Activated T-cell treated with anti-CD3 and anti-CD28 coated beads for 1 hour (primary cell): ENCODE data around the gene PRG2.

Experiments
- DNase-seq: peaks from one replicate; pipeline ENCODE4 v3.0.0-alpha.2; 2020; ENCODE audit warnings: low read depth

Gene PRG2

DNA sequence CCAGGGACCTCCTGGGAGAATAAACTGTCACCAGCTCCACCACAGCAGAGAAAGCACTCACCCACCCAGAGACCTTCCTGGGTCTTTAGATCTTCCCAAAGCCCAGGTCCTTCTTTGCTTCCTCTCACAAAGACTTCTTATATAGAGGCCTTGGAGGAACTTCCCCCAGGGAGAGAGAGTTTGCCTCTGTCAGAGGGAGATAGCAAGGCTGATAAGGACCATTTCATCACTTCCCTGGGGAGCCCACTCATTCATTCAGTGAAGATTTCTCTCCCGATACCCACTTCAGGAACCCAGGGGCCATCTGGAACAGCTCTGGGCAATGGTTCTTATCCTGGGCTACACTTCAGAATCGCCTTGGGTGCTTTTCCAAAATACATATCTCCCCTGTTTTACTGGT, at the start of gene PRG2:
TSS of gene PRG2 (minus strand) at position 116 of the 400 bp plus-strand sequence. CDS start 706 bp downstream, outside the sequence.
- no peak for DNase-seq

GRCh38 chr11:57439786-57440185, 49.3 kb upstream of the PRG2 start:
- DNase-seq: no peak

DNA sequence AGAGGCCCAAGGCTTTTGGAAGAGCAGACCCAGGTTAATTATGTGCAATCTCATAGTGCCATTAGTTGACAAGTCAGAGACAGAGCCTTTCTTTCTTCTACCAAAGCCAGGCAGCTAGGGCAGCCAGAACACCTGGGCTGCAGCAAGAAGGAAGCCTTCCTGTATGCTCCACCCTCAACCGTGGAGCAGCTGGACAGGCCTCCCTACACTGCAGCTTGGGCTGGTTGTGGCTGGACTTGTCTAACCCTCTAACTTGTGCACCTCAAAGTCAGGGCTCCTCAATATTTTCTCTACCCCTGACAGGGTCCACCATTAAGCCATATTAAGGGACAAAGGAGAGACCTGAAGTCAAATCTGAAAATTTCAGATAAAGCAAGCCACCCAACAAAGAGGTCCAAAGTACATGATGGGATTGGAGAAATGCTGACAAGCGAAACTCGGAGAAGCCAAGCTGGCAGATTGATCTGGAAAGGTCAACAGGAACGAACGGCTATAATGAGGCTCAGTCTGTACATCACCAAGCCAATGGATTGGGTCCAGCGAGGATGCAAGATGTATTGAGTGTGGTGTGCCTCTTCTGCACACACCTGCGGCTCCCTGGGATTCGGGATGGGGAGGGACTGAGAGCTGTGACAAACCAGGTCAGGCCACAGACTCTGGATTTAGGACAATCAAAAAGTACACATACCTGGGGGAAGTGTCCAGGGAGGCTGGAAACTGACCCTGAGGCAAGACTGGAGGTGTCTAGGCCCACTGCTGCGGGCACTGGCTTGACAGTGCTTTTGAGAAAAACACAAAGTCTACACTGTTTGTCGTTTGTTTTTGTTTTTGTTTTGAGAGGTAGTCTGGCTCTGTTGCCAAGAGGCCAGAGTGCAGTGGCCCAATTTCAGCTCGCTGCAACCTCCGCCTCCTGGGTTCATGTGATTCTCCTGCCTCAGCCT, 48.2 kb upstream of the PRG2 start:
- no peak for DNase-seq

- DNase-seq: no peak
These were observed 45.6 kb upstream of the PRG2 start for GRCh38 chr11:57436031-57436430.

GRCh38 chr11:57434640-57435546, 44.4 kb upstream of the PRG2 start:
- DNase-seq: no peak

GRCh38 chr11:57432714-57433163, 42.3 kb upstream of the PRG2 start:
- DNase-seq: no peak

DNA sequence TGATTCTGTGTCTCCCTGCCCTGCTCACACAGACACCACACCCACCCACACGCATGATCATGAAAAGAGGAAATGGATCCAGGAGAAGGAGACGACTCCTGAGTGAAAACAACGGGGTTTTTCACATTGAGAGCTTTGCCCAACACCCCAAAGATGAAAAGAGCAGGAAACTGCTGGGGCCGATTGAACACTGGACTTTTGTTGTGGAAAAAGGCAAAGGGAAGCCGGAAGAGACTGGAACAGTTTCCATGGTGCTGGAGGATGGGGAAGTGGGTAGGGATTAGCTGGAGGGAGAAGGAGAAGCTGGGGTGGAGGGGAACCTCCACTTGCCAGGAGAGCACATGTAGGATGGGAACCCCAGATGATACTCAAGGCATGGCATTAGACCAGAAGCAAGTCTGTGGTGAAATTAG, 41.7 kb upstream of the PRG2 start:
- DNase-seq: no peak

- no peak for DNase-seq
These were observed 40.5 kb upstream of the PRG2 start for GRCh38 chr11:57430952-57431351.

GRCh38 chr11:57429946-57430345, 39.5 kb upstream of the PRG2 start:
- DNase-seq: no peak

- no peak for DNase-seq
These were observed 38.2 kb upstream of the PRG2 start for GRCh38 chr11:57428643-57429042.

DNA sequence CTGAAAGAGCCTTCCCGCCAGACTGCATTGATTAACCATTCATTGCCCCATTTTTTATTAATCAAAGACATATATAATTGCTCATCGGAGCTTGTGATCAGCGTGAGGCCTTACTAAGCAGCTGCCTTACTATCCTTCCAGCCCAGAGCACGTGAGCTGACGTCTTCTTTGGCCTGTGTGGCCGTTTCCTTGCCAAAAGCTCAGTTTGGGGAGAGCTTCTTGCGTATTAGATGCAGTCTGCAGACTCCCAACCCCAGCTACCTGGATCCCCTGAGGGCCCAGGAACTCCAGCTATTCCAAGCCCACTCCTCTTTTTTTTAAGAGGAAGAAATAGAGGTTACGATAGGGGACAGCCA, 37.3 kb upstream of the PRG2 start:
- no peak for DNase-seq

DNA sequence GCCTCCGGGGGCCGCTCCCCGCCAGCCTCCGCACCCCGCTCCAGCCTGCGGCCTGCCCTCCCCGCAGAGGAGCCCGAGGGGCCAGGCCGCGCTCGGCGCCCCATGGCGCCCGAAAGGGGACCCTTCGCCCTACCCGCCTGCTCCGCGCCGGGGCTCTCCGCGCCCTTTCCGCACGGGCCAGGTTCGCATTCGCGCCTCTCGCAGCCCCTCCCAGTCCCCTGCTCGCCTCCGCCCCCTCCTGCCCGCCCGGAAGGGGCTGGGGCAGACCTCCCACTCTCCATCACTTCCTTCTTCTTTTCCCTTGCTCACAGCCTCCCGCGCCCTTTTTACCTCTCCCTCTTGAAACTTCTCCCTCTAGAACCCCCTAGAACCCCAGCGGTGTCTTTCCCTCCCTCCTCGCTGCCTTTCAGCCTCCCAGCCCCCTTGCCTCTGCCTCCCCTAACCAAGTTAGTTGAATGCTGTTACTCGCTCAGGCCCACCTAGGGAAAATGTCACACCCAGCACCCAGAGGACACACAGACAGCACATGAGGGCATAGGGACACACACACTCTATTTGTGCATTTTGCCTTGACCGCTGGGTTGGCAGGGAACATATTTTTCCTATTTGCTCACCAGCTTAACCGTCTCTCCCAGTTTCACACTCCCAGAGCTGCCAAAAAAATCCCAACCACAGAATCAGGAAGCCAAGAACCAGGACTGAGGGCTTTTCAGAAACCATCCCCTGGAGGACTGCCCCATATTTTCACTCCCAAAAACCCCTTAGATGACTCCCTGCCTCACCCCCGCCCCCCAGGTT, 36.7 kb upstream of the PRG2 start, which contains the start of gene SLC43A3:
TSS of gene SLC43A3 (minus strand) at position 193 of the 798 bp plus-strand sequence. CDS start 949 bp downstream, outside the sequence.
- DNase-seq: peak; percentile 50

- DNase-seq: no peak
These were observed 36.0 kb upstream of the PRG2 start for GRCh38 chr11:57426439-57426928.

DNA sequence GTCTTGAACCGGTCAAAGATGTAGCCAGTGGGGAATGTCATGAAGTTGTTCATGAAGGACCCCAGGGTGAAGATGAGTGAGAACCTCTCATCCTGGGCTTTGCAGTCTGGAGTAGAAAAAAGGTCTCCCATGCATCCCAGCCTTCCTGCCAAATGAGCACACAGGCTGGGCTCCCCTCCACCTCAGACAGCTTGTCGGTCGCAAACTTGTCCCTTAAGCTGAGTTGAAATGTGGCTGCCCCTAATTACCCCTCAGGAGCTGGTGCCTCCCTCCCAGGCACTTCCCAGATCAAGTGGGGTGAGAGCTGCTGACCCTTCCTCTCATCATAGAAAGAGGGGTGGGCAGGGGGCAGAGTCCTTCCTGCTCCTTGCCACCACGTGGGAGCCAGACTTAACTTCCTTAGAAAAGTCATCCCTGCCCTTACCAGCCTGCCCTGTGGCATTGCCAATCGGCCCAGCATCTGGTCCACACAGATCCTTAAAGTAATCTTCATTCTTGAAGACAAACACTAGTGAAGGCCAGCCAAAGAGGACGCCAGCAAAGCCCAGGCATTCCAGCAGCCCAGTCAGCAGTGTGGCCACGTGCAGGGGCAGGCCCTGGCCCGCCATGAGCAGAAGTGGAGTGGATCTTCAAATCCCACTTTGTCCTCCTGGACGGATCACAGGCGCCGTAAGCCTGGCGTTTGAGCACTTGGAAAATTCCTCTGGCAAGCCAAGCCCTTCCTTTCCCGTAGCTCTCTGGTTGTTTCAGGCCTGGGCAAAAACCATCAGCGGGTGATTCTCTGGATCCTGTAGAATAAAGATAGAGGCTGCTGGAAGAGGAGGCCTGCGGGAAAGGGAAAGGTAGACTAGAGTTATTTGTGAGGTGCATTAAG, 35.4 kb upstream of the PRG2 start:
- DNase-seq: no peak

DNA sequence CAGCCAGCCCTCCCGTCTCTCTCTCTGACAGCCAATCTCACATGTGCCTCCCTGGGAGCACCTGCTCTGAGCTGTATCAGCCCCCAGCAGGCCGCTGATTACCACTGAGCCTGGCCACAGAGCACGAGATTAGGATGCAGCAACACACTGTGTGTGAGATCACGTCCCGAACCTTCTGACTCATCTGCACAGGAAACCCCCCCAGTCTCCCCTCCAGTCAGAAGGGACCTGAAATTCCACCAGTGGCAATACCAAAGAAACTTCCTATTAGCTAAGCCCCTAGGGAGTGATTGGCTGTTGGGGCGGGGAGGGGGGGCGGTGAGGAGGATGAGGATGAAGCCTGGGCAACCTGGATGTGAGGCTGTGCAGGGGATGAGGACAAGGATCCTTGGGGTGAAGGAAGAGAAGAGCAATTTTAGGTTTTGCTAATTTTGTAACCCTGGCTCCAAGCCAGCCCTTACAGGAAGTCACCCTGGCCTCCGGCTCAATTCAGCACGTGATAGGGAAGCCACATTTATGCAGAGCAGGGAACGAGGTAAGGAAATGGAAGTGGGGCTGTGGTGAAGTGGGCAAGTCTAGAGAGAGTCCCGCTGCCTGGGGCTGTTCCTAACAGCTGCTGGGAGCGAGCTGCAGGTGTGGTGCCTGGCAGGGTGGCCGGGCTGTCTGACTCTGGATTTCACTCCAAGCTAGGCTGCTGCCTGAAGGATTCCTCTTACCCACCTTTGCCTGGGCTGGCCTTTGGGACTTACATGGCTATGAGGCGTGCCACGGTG, 34.5 kb upstream of the PRG2 start:
- DNase-seq: peak; percentile 65

- no peak for DNase-seq
These were observed 33.8 kb upstream of the PRG2 start for GRCh38 chr11:57424137-57424791.

- DNase-seq: no peak
These were observed 32.2 kb upstream of the PRG2 start for GRCh38 chr11:57422669-57423068.

GRCh38 chr11:57421805-57422204, 31.4 kb upstream of the PRG2 start:
- no peak for DNase-seq

DNA sequence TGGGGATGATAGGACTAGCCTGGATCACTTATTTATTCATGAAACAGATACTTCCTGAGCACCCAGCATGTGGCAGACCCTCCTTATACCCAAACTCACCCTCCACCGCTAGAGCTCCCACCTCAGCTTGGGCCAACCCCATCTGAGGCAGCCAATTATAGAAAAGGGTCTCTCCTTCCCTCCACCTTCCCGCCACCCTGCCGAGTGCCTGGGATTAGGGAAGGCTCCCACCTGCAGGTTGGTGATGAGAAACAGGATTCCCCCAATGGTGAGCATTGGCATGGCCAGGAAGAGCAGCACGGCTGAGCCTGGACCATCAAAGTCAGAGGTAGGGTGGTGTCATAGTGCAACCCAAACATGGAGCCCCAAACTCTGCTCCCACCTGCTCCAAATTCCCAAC, 30.6 kb upstream of the PRG2 start:
- DNase-seq: no peak
